Stimulated activated CD8-positive, alpha-beta memory T cell treated with anti-CD3 and anti-CD28 coated beads, Interleukin-12 subunit alpha, Interleukin-12 subunit beta, amount 100 ng/mL, for 1 hour (primary cell): ENCODE results near the gene AUTS2.

Experiments used
- DNase-seq: peaks from one replicate; pipeline ENCODE4 v3.0.0-alpha.2; 2020; ENCODE audit warnings: low read depth

Gene AUTS2

DNA sequence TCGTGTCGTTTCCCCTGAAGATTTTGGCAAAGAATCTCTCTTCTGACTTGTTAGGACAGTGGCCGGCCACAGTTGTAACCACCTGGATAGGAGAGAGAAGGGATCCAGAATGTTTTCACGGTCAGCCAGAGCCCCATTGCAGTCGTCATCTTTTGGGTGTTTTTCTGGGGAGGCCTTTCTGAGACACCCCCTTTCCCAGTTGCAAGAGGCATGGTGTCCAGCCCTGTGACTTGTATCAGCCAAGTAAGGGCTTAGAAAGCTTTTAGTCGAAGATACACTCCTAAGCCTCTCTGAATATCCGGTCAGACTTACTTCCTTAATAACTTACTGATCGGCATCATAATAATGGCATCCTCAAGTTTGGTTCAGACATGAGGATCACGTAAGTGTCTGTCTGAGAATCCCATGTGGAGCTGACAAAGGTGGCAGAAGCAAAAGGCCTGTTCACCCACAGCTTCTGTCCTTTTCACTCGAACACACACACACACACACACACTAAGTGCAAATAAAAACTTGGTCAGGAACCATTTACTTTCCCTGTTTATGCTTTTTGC, 1098.0 kb downstream of the AUTS2 start:
- no peak for DNase-seq

DNA sequence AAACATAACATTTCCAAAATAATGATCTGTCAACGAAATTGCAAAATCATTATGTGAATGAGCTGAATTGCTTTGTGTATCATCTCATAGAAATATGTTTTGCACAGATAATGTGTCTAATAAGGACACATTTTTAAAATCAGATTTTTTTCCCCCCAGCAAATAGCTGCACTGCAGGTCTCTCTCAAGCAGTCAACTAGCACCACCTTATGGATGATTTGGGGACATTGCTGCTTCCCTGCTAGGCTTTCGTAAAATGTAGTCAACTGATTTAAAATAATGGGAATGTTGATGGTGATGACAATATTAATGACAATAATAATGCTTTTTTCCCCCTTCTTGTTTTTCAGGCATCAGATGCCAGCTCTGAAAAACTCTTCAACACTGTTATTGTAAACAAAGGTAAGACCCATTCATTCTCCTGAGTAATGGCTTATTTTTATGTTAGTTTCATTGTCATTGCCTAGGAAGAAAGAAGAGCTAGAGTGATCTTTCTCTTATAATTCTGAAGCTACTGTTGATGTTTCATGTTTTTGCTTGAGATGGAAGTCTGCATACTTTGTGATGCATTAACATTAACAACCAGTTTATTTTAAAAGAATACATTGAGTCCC, 1100.1 kb downstream of the AUTS2 start:
- peak; percentile 23 for DNase-seq

- DNase-seq: no peak
These were observed 1101.0 kb downstream of the AUTS2 start for GRCh38 chr7:70699271-70699670.

GRCh38 chr7:70700055-70700940, 1102.0 kb downstream of the AUTS2 start:
- no peak for DNase-seq

DNA sequence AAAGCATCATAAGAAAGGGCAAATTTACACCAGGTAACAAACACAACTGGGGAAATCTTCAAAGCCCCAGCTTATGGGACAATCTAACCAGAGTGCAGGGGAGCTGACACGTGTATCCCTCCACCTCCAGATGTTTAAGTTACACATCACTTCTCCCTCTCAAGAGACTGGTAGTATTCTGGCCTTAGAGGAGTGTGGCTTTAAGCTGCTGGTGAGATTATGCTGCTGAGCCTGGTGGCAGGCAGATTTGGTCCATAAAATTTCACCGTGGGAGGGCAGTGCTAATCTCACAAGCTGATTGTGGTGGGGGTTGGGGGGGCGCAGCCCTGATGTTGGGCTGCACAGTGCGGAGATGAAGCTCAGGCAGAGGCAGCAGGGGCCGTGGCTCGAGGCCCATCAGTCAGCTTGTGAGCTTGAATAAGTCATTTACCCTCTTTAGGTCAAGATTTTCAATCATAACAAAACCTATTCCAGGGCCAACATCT, 1102.7 kb downstream of the AUTS2 start:
- no peak for DNase-seq

GRCh38 chr7:70701477-70701876, 1103.2 kb downstream of the AUTS2 start:
- DNase-seq: no peak

GRCh38 chr7:70701991-70702390, 1103.7 kb downstream of the AUTS2 start:
- no peak for DNase-seq

DNA sequence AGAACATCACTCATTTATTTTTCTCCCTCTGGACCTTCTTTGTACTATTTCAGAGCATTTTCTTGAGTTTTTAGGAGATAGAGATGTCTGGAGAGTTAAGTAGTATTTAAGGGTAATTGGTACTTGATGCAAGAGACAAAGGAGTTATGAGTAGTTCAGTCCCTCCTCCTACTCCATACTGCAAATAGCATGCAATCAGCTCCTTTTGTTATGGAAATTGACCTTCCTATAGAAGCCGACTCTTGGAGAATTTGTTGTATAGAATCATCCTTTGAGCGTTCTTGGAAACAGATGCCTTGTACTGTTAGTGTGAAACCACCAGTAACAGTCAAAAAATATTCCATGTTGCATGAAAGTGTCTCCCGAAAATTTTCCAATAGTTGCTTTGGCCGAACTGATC, 1105.5 kb downstream of the AUTS2 start:
- no peak for DNase-seq

GRCh38 chr7:70704831-70705346, 1106.6 kb downstream of the AUTS2 start:
- no peak for DNase-seq

DNA sequence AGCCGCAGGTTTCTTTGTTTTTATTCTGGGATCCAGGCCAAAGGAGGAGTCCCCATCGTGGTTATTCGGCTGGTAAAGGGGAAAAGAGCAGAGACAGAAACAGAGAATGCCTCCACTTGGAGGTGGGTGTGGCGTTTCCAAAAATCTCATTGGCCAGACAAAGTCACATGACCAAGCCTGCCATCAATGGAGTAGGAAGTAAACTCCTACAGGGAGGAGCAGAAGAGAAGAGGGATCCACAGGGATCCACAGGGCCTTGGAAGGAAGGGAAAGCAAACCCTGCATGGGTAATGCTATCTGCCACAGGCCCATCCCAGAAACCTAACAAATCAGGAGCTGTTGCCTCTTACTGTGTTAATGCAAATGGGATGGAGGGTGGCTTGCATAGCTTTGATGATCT, 1107.9 kb downstream of the AUTS2 start:
- no peak for DNase-seq

GRCh38 chr7:70706698-70707097, 1108.4 kb downstream of the AUTS2 start:
- no peak for DNase-seq

DNA sequence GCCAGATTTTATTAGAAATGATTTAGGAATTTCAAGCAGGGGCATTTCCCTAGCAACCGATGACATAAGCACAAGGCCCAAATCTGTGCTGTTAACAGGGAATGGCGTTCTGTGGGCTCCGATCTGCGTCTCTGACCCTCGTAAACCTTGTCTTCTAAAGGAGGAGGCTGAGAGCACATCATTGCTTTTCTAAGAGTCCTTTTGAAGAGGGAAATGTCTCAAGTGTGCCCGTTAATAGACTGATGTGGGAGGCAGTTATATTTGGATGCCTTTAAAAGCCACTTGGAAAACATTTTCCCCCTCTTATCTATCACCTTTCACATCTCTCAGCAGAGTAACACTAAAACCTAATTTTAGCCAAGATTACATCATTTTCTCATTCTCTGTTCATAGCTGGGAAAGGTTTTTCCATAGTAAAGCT, 1109.6 kb downstream of the AUTS2 start:
- no peak for DNase-seq

- no peak for DNase-seq
These were observed 1111.8 kb downstream of the AUTS2 start for GRCh38 chr7:70710011-70710480.

DNA sequence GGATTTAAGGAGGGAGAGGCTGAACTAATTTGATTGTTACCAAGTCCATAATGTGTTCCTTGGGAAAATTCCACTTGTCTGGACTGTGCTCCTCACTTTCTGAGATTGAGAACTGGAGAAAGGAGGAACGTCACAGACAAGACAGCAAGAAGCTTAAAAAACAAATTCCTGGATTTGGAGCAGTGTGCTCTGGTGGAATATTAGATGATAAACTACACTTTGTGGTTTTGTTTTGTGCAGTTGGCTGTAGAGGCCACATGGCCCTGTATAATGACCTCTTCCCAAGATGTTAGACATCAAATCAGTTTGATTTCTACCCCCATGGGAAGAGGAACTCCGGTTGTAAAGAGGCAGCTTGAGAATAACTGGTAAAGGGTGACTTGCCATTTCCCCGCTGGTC, 1112.4 kb downstream of the AUTS2 start:
- no peak for DNase-seq

GRCh38 chr7:70711452-70711851, 1113.2 kb downstream of the AUTS2 start:
- DNase-seq: no peak

GRCh38 chr7:70712942-70713341, 1114.7 kb downstream of the AUTS2 start:
- no peak for DNase-seq

GRCh38 chr7:70714506-70715038, 1116.3 kb downstream of the AUTS2 start:
- DNase-seq: no peak

DNA sequence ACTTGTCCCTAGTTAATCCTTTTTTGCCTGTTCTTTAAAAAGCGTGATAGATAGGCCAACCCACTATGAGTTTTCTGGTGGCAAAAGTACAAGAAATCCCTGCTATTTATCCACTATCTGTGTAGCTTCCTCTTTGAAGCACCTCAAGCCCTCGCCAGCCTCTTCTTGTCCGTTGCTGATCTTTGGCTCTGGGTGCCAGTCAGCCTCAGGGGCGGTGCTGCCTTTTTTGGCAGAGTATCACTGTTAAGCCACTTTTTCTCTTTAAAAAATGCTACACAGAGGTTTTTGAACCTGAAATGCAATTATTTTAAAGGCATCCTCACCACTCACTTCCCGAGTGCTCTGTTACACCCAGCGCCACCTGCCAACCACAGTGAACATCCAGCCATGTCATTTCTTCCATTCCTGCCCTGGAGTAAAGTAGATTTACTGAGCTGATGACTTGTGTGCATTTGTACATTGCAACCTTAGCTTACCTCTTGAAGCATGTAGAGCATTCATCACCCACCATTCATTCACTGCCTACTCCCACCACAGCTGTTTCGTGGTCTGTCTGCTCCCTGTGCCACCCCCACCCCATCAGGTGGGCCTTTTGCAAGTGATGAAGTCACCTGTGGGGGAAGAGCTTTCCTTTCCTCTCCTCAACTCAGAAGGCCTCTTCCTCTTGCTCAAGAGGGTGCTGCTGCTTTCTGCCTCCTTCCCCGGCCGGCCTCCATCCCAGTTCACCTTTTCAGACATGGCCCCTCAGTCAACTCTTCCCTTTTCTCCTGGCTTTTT, 1119.5 kb downstream of the AUTS2 start:
- DNase-seq: no peak

- no peak for DNase-seq
These were observed 1120.8 kb downstream of the AUTS2 start for GRCh38 chr7:70719125-70719524.

- DNase-seq: no peak
These were observed 1122.1 kb downstream of the AUTS2 start for GRCh38 chr7:70720191-70720873.

DNA sequence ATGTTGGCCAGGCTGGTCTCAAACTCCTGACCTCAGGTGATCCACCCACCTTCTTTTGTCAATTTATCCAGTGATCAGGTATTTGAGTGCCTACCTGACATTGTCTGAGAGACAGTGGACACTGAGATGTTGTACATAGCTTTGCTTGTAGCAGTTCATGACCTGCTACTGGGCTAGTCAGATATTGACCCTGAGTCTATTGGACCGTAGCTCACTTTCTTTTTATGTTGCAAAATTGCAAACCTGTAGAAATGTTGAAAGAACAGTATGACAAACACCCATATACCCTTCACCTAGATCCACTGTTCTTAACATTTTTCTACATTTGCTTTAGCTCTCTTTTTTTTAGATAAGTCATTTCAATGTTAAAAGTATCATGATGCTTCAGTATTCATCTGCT, 1123.2 kb downstream of the AUTS2 start:
- no peak for DNase-seq
